ENCODE data around the gene CCDC183.

CCDC183 gene

GRCh38 chr9:136814725-136815421 lies 18.7 kb downstream of the CCDC183 start:
- no peak for DNase-seq (ENCODE audit: low read depth)
- H3K4me3 ChIP-seq (ENCODE audit: low read depth, low read length), result no peak overlapping the region
- TF ChIP-seq, protein P1, sequence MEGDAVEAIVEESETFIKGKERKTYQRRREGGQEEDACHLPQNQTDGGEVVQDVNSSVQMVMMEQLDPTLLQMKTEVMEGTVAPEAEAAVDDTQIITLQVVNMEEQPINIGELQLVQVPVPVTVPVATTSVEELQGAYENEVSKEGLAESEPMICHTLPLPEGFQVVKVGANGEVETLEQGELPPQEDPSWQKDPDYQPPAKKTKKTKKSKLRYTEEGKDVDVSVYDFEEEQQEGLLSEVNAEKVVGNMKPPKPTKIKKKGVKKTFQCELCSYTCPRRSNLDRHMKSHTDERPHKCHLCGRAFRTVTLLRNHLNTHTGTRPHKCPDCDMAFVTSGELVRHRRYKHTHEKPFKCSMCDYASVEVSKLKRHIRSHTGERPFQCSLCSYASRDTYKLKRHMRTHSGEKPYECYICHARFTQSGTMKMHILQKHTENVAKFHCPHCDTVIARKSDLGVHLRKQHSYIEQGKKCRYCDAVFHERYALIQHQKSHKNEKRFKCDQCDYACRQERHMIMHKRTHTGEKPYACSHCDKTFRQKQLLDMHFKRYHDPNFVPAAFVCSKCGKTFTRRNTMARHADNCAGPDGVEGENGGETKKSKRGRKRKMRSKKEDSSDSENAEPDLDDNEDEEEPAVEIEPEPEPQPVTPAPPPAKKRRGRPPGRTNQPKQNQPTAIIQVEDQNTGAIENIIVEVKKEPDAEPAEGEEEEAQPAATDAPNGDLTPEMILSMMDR (conservative IDR thresholded peaks at IDR 0.05; ENCODE audit: low read depth, low read length), result no peak

- TF ChIP-seq, protein P1 (conservative IDR thresholded peaks at IDR 0.05; ENCODE audit: low read depth, low read length), result no peak
- no peak for DNase-seq (ENCODE audit: low read depth)
- H3K4me3 ChIP-seq (ENCODE audit: low read depth, low read length), result no peak overlapping the region
Measured at GRCh38 chr9:136815422-136815782, 19.3 kb downstream of the CCDC183 start.

DNA sequence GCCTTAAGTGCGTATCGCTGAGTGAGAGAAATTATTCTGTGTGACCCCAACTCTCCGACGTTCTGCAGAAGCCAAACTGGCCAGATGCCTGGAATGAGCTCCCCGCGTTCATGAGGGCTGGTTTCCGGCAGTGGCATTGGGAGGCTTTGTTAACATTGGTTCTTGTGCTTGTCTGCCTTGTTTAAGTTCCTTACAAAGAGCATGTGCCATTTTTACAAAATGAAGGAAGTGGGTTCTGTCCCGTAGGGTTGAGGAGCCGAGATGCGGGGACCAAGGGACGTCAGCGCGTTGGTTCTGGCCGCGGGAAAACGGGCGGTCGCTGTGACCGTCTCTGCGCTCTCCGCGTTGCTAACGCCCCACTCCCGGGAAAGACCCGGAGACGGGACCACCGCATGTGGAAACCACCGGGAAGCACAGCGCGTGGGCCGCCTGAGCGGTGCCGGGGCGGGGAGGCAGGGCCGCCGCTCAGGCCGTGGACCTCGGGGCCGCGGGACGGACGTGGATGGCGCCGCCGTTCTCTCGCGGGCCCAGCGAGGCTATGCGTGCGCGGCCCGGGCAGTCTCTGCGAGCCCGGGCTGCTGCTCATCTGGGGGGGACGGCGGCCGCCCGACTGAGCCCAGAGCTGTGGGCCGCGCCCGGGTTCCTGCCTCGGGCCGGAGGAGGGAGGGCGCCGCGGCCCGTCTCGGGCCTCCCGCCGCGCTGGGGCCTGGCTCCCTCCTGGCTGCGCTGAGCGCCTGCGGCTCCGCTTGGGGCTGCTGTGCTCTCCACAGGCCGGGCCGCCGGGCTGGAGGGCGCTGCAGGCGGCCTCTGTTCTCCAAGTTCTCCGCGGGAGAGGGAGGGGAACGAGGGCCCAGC lies 25.1 kb downstream of the CCDC183 start:
- peak; percentile 63 for DNase-seq (ENCODE audit: low read depth)
- peak overlapping the region; percentile 46 for H3K4me3 ChIP-seq (ENCODE audit: low read depth, low read length)
- TF ChIP-seq, protein P1 (conservative IDR thresholded peaks at IDR 0.05; ENCODE audit: low read depth, low read length), result no peak

DNA sequence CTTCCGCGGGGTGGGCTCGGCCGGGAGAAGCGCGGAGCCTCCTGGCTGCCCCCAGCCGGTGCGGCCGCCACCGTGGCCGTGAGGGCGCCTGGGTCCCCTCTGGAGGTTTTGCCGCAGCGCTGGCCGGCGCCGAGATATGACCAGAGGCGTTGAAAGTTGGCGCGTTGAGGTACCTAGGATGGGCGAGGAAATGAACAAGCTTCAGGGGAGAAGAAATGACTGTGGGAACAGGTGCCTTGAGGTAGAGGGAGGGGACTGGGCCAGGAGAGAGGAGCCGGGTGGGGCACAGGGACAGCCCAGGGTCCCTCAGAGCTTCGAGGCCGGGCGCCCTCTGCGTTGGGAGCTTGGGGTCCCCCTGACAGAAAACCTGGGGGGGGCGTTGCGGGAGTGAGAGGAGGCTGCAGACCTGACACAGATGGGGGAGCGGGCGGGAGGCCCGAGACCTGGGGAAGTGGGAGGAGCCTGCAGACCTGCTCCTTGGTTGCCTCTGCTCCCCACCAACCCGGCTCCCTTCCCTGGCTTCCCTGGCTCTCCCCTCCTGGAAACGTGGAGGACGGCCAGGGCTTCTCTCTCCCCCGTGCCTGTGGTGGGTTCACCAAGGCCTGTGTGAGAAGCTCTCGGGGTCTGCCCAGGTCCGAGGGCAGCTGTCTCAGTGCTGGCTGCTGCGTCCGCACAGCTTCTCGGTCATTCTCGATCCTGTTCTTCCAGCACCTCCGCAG lies 25.8 kb downstream of the CCDC183 start:
- TF ChIP-seq, protein P1 (conservative IDR thresholded peaks at IDR 0.05; ENCODE audit: low read depth, low read length), result no peak
- peak overlapping the region; percentile 46 for H3K4me3 ChIP-seq (ENCODE audit: low read depth, low read length)
- DNase-seq (ENCODE audit: low read depth), result no peak

GRCh38 chr9:136823136-136824046 lies 27.3 kb downstream of the CCDC183 start:
- TF ChIP-seq, protein P1 (conservative IDR thresholded peaks at IDR 0.05; ENCODE audit: low read depth, low read length), result no peak
- H3K4me3 ChIP-seq (ENCODE audit: low read depth, low read length), result no peak overlapping the region
- DNase-seq (ENCODE audit: low read depth), result no peak

DNA sequence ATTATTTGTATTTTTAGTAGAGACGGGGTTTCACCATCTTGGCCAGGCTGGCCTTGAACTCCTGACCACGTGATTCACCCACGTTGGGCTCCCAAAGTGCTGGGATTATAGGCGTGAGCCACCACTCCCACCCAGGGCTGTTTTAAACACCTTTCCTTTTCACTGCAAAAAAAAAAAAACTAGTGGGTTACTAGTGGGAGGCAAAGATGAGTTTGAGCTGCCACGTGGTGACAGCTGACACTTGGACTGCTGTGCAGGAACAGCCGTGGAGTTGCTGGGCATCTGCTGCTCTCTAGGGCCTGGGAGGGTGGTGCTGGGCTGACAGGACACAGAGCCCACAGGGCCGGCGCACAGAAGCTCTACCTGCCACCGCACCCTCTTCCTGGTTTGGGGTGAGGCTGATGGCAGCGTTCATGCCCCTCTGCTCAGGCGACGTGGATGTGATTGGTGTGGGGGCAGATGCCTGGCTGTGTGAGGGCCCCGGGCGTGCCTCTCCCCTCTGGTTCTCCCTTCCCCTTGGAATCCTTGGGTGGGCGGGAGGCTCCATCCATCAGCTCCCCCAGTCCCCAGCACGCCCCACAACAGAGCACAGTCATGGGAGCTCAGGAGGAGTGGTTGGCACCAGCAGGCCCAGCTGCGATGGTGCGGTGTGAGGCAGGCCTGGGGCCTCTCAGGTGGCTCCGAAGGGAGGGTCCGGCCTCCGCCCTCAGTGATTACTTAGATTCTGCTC lies 28.5 kb downstream of the CCDC183 start:
- H3K4me3 ChIP-seq (ENCODE audit: low read depth, low read length), result no peak overlapping the region
- TF ChIP-seq, protein P1 (conservative IDR thresholded peaks at IDR 0.05; ENCODE audit: low read depth, low read length), result no peak
- DNase-seq (ENCODE audit: low read depth), result no peak
